Neural cell (in vitro differentiated cells): ENCODE data around the gene CHCHD3.

Source experiments
- CTCF ChIP-seq: fragments of 450-650 bp; IDR thresholded peaks from 2 replicates; pipeline ENCODE4 v1.5.1; 2014; ENCODE audit warnings: antibody characterized with exemption, mild to moderate bottlenecking, moderate library complexity; ENCODE audit not compliant: poor library complexity, severe bottlenecking
- POLR2AphosphoS5 ChIP-seq: IDR thresholded peaks from 2 replicates; pipeline ENCODE4 v1.6.1; 2012
- SMC3 ChIP-seq: fragments of 450-650 bp; conservative IDR thresholded peaks from 2 replicates; pipeline ENCODE4 v1.6.1; 2014; ENCODE audit warnings: antibody characterized with exemption, mild to moderate bottlenecking, moderate library complexity; ENCODE audit not compliant: poor library complexity
- TF ChIP-seq, protein P1 (sequence below): IDR thresholded peaks from 2 replicates; pipeline ENCODE4 v1.6.1; 2012; ENCODE audit warnings: borderline replicate concordance

DNA sequence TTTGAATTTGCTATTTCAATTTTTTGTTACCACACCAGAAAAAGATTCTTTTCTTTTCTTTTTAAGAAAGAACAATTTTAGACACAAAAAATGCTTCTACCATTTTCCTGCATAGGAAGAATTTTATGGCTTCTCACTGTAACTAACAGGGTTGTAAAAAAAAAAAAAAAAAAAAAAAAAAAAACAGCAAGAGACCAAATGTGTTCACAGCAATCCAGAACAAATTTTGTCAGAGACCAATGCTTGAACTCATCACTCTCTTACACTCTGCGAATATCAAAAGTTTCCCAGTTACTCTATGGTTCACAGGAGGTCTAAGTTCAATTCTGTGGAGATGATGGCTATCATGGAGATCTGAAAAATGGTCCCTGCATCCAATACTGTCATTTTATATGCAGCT, 84.4 kb downstream of the CHCHD3 start:
- TF ChIP-seq, protein P1, sequence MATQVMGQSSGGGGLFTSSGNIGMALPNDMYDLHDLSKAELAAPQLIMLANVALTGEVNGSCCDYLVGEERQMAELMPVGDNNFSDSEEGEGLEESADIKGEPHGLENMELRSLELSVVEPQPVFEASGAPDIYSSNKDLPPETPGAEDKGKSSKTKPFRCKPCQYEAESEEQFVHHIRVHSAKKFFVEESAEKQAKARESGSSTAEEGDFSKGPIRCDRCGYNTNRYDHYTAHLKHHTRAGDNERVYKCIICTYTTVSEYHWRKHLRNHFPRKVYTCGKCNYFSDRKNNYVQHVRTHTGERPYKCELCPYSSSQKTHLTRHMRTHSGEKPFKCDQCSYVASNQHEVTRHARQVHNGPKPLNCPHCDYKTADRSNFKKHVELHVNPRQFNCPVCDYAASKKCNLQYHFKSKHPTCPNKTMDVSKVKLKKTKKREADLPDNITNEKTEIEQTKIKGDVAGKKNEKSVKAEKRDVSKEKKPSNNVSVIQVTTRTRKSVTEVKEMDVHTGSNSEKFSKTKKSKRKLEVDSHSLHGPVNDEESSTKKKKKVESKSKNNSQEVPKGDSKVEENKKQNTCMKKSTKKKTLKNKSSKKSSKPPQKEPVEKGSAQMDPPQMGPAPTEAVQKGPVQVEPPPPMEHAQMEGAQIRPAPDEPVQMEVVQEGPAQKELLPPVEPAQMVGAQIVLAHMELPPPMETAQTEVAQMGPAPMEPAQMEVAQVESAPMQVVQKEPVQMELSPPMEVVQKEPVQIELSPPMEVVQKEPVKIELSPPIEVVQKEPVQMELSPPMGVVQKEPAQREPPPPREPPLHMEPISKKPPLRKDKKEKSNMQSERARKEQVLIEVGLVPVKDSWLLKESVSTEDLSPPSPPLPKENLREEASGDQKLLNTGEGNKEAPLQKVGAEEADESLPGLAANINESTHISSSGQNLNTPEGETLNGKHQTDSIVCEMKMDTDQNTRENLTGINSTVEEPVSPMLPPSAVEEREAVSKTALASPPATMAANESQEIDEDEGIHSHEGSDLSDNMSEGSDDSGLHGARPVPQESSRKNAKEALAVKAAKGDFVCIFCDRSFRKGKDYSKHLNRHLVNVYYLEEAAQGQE: no peak
- TF ChIP-seq POLR2AphosphoS5 (no peak), CTCF (no peak), SMC3 (no peak)
